GM12878 (cell line): ENCODE data around the gene HEATR3. TPM values are rescaled to one million over a fixed set of nuclear protein-coding genes. Genes with fewer than 3 reads are reported as not detected.

Experiments used
- ATAC-seq: fragments of 200-7000 bp; cut with Tn5 transposase; 3 replicates; pipeline ENCODE4 v1.9.1; 2020; ENCODE audit warnings: mild to moderate bottlenecking, moderate library complexity
- BruUV-seq: library from RNA; stranded (reverse); fragments of 400-500 nt; replicated peaks from 2 replicates; lab custom pipeline; 2021; lab: Mats Ljungman, UMichigan
- CTCF ChIA-PET: fragments of 300-600 bp; sonication (Branson Sonifier 250); formaldehyde crosslinking; extraction: SDS; loops from one replicate; lab custom pipeline; 2021; ENCODE audit warnings: inconsistent platforms; lab: Yijun Ruan, JAX
- POLR2A ChIA-PET: fragments of 350-600 bp; formaldehyde crosslinking; extraction: SDS; loops from one replicate; lab custom pipeline; 2021; ENCODE audit warnings: inconsistent platforms; lab: Charles Lee
- RAD21 ChIA-PET: fragments of 300-600 bp; sonication (Branson Sonifier 250); formaldehyde crosslinking; loops from one replicate; lab custom pipeline; 2023; ENCODE audit warnings: antibody characterized with exemption; ENCODE audit not compliant: unreplicated experiment; lab: Charles Lee
- SMC1A ChIA-PET: fragments of 300-600 bp; sonication (Branson Sonifier 250); formaldehyde crosslinking; loops from one replicate; lab custom pipeline; 2023; ENCODE audit not compliant: unreplicated experiment, uncharacterized antibody; lab: Charles Lee
- DNase-seq: peaks from one replicate; pipeline ENCODE4 v3.0.0-alpha.2; 2011; ENCODE audit warnings: low read depth, low spot score
- FAIRE-seq: peaks from 3 replicates; lab custom pipeline; 2011; peaks lifted over from hg19 to GRCh38; lab: Jason Lieb, UNC
- H2AFZ ChIP-seq: 2 replicates; pipeline ENCODE4 v1.6.0; 2011; ENCODE audit warnings: low read depth, low read length, control low read depth; ENCODE audit not compliant: control insufficient read depth
- H3K27ac ChIP-seq: 2 replicates; pipeline ENCODE4 v1.5.1; 2011; ENCODE audit warnings: control low read depth; ENCODE audit not compliant: control insufficient read depth, insufficient read depth
- H3K27me3 ChIP-seq, 2 experiments: replicated peaks in 1 of 2; 2 replicates each; pipeline versions ENCODE4 v1.6.0 to v1.6.1; 2011; ENCODE audit warnings: low read length in 1 of 2; ENCODE audit not compliant: control insufficient read depth in 2 of 2, insufficient read depth in 2 of 2
- H3K36me3 ChIP-seq, 2 experiments: 2 replicates each; pipeline ENCODE4 v1.5.1; 2011; ENCODE audit warnings: low read length in 1 of 2; ENCODE audit not compliant: control insufficient read depth in 2 of 2, insufficient read depth in 2 of 2
- H3K4me1 ChIP-seq: 2 replicates; pipeline ENCODE4 v1.6.1; 2011; ENCODE audit warnings: mild to moderate bottlenecking, low read length, moderate library complexity, mixed read lengths; ENCODE audit not compliant: control insufficient read depth, insufficient read depth
- H3K4me2 ChIP-seq: 2 replicates; pipeline ENCODE4 v1.6.0; 2011; ENCODE audit warnings: control low read depth; ENCODE audit not compliant: control insufficient read depth, insufficient read depth
- H3K4me3 ChIP-seq: fragments of 200-600 bp; sonication (generic); 2 replicates; pipeline ENCODE4 v1.5.1; 2016
- H3K79me2 ChIP-seq: 2 replicates; pipeline ENCODE4 v1.6.0; 2011; ENCODE audit warnings: low read length; ENCODE audit not compliant: control insufficient read depth, insufficient read depth
- H3K9ac ChIP-seq: 2 replicates; pipeline ENCODE4 v1.8.0; 2011; ENCODE audit warnings: low read length, control low read depth, mixed read lengths; ENCODE audit not compliant: control insufficient read depth, insufficient read depth
- H3K9me3 ChIP-seq: replicated peaks from 3 replicates; pipeline ENCODE4 v1.5.1; 2011; ENCODE audit warnings: mild to moderate bottlenecking, low read length; ENCODE audit not compliant: control insufficient read depth, insufficient read depth
- H4K20me1 ChIP-seq: 2 replicates; pipeline ENCODE4 v1.6.0; 2011; ENCODE audit not compliant: control insufficient read depth, insufficient read depth
- ASH2L ChIP-seq: fragments of 300-600, 200-600 bp; sonication (generic); IDR thresholded peaks from 2 replicates; pipeline ENCODE4 v1.6.1; 2017; ENCODE audit warnings: low read depth, mild to moderate bottlenecking, borderline replicate concordance
- ATF7 ChIP-seq: fragments of 450-650 bp; IDR thresholded peaks from 2 replicates; pipeline ENCODE4 v1.6.1; 2016; ENCODE audit warnings: low read depth, mild to moderate bottlenecking
- BCLAF1 ChIP-seq: fragments of 450-650 bp; IDR thresholded peaks from 2 replicates; pipeline ENCODE4 v1.6.1; 2017; ENCODE audit warnings: antibody characterized with exemption, mild to moderate bottlenecking, moderate library complexity
- CBX5 ChIP-seq: sonication (generic); IDR thresholded peaks from 2 replicates; pipeline ENCODE4 v1.6.1; 2016; ENCODE audit warnings: low read depth, moderate library complexity, mild to moderate bottlenecking, inconsistent platforms
- HDGF ChIP-seq: fragments of 450-650 bp; IDR thresholded peaks from 2 replicates; pipeline ENCODE4 v1.6.1; 2016; ENCODE audit warnings: antibody characterized with exemption
- JUNB ChIP-seq: IDR thresholded peaks from 2 replicates; pipeline ENCODE4 v1.6.1; 2016; ENCODE audit warnings: antibody characterized with exemption, mild to moderate bottlenecking
- LARP7 ChIP-seq: fragments of 450-650 bp; IDR thresholded peaks from 2 replicates; pipeline ENCODE4 v1.6.1; 2017; ENCODE audit warnings: mild to moderate bottlenecking
- MEF2A ChIP-seq: IDR thresholded peaks from 2 replicates; pipeline ENCODE4 v1.6.1; 2011; ENCODE audit warnings: low read depth, mild to moderate bottlenecking, low read length, moderate library complexity; ENCODE audit not compliant: insufficient read depth
- PAX5 ChIP-seq: IDR thresholded peaks from 2 replicates; pipeline ENCODE4 v1.6.1; 2011; ENCODE audit warnings: low read depth, low read length, borderline replicate concordance
- RUNX3 ChIP-seq: IDR thresholded peaks from 2 replicates; pipeline ENCODE4 v1.6.1; 2012; ENCODE audit warnings: low read length, inconsistent platforms
- ZBED1 ChIP-seq: IDR thresholded peaks from 2 replicates; pipeline ENCODE4 v1.6.1; 2016; ENCODE audit warnings: borderline replicate concordance
- WGBS: methylation state at CpG from one replicate; pipeline ENCODE4 v1.1.6; 2016; ENCODE audit warnings: low lambda C conversion rate; ENCODE audit not compliant: insufficient replicate concordance, insufficient coverage; ENCODE audit errors: missing lambda C conversion rate; 5-methylcytosine and 5-hydroxymethylcytosine counted together
- in situ Hi-C: fragments of 300-500 bp; cut with MboI; formaldehyde crosslinking; loops from 9 replicates; pipeline ENCODE4 v1.14.3; 2018; ENCODE audit warnings: mixed read lengths
- intact Hi-C: fragments of 100-400 bp; cut with micrococcal nuclease; formaldehyde crosslinking; loops from one replicate; pipeline ENCODE4 v1.14.2; 2022; ENCODE audit not compliant: unreplicated experiment
- polyA plus RNA-seq, 11 experiments: library from polyadenylated mRNA; depleted of rRNA in 4 of 11; unstranded in 6 of 11; stranded (reverse) in 5 of 11; fragments of >200 nt; fragmentation: Nextera tagmentation in 4 of 11; fragmentation: Illumina TruSeq in 1 of 11; extraction: Ambion mirVana in 4 of 11; extraction: Trizol in 1 of 11; gene quantifications; 1 replicate in 1 of 11; 2 replicates in 10 of 11; pipeline versions ENCODE4 v1.2.1 to v1.2.3, GENCODE V29; 2011 to 2016; ENCODE audit warnings: inconsistent platforms in 2 of 11, missing spikeins in 2 of 11, low read depth in 1 of 11
- total RNA-seq, 4 experiments: library from RNA; depleted of rRNA in 3 of 4; stranded (reverse); fragments of >200 nt in 3 of 4; fragmentation: Illumina TruSeq in 1 of 4; extraction: Trizol in 1 of 4; gene quantifications; 2 replicates each; pipeline versions ENCODE4 v1.2.1 to v1.2.3, GENCODE V29; 2013 to 2021

Gene HEATR3
- total and polyA plus RNA-seq, 10 of the 15 experiments (the other 5 are each of a cell fraction or from before 2014, with no cell fraction given) = 1.5 to 30.0 (median 17.7) TPM

- H3K27ac ChIP-seq = no peak overlapping the region
- H2AFZ ChIP-seq = no peak overlapping the region
- no peaks in the 10 kb centered on the region; a peak in 2 of 4 replicates for H3K36me3 ChIP-seq
- TF ChIP-seq RUNX3 (peak; percentile 13; the same call in 1 of the 2 replicates), CBX5 (no peak), ATF7 (no peak), PAX5 (no peak), JUNB (peak; percentile 27; the same call in 1 of the 2 replicates)
- no peaks in the 10 kb centered on the region; the same call in 1 of the 2 replicates for H4K20me1 ChIP-seq
- ChIA-PET SMC1A (interaction anchor here (1.1 kb wide), 1 partner anchor 73 kb away, joined by 4 read pairs; no protein-coding TSS in a partner anchor), RAD21 (no interaction called here), CTCF (no interaction called here), POLR2A (interaction anchor here (0.6 kb wide), 1 partner anchor 558 kb away, joined by 3 read pairs; no protein-coding TSS in a partner anchor)
- no peak for DNase-seq
- H3K4me1 ChIP-seq = peaks cover 3% of the 10 kb centered on the region; the same call in 1 of the 2 replicates
- WGBS = 72% methylated on average over 12 of the region's 12 CpGs
- peak; percentile 47 for ATAC-seq
- H3K4me2 ChIP-seq = no peak overlapping the region
- no peaks in the 10 kb centered on the region for H3K79me2 ChIP-seq
- H3K9me3 ChIP-seq = no peaks in the 10 kb centered on the region
- in situ Hi-C loops = no loop called here
- FAIRE-seq = no peak
- no TSS peak for BruUV-seq
- no peaks in the 10 kb centered on the region for H3K27me3 ChIP-seq
- H3K9ac ChIP-seq = no peak overlapping the region
- intact Hi-C loops = no loop called here
- H3K4me3 ChIP-seq = no peak overlapping the region
These were observed 28.1 kb downstream of the HEATR3 start for GRCh38 chr16:50093607-50094539.

GRCh38 chr16:50096791-50097190, 31.0 kb downstream of the HEATR3 start:
- ChIA-PET RAD21 (interaction anchor here (0.9 to 1.3 kb wide), 2 partner anchors 88 to 115 kb away, joined by 3 read pairs; no protein-coding TSS in a partner anchor), CTCF (interaction anchor here (1.2 to 1.6 kb wide), 3 partner anchors 14 to 114 kb away, joined by 3 to 5 read pairs (median 4); partner anchors contain the start of gene CNEP1R1), SMC1A (interaction anchor here (1.2 to 1.4 kb wide), 2 partner anchors 14 to 114 kb away, joined by 4 to 7 read pairs; no protein-coding TSS in a partner anchor), POLR2A (no interaction called here)
- intact Hi-C loops (no loop called here), in situ Hi-C loops (no loop called here)
- Histone ChIP-seq H4K20me1 (no peaks in the 10 kb centered on the region; the same call in 1 of the 2 replicates), H3K79me2 (no peaks in the 10 kb centered on the region), H3K4me3 (no peak overlapping the region), H2AFZ (no peak overlapping the region), H3K4me1 (peaks cover 3% of the 10 kb centered on the region; the same call in 1 of the 2 replicates), H3K9ac (no peak overlapping the region), H3K27ac (no peak overlapping the region), H3K9me3 (no peaks in the 10 kb centered on the region), H3K4me2 (no peak overlapping the region), H3K27me3 (no peaks in the 10 kb centered on the region), H3K36me3 (peaks cover 0 to 7% of the 10 kb centered on the region in 2 experiments; a peak in 2 of 4 replicates)
- DNase-seq = no peak
- ATAC-seq = no peak
- TF ChIP-seq LARP7 (no peak), HDGF (no peak), ZBED1 (no peak), ASH2L (no peak), MEF2A (no peak), BCLAF1 (no peak)
- BruUV-seq = no TSS peak
- FAIRE-seq = no peak
- 99% methylated on average over 3 of the region's 3 CpGs for WGBS
